Gastrocnemius medialis (tissue), 4 donors: Measurements from ENCODE around the gene DPP7.

Experiments used
- POLR2A ChIP-seq, 2 donors: fragments of 450-650 bp; IDR thresholded peaks; one replicate each; pipeline ENCODE4 v1.6.1; 2017; ENCODE audit warnings: antibody characterized with exemption in 2 of 2, mild to moderate bottlenecking in 2 of 2, moderate library complexity in 2 of 2
- TF ChIP-seq, protein P1 (sequence below), 5 experiments: fragments of 450-650 bp in 3 of 5; fragments of 200-600 bp in 2 of 5; sonication (generic) in 2 of 5; IDR thresholded peaks in 4 of 5; conservative IDR thresholded peaks in 1 of 5; 1 replicate in 4 of 5; 2 replicates in 1 of 5; pipeline ENCODE4 v1.5.1; 2016 to 2019; ENCODE audit warnings: antibody characterized with exemption in 5 of 5, mild to moderate bottlenecking in 3 of 5, moderate library complexity in 3 of 5

DNA sequence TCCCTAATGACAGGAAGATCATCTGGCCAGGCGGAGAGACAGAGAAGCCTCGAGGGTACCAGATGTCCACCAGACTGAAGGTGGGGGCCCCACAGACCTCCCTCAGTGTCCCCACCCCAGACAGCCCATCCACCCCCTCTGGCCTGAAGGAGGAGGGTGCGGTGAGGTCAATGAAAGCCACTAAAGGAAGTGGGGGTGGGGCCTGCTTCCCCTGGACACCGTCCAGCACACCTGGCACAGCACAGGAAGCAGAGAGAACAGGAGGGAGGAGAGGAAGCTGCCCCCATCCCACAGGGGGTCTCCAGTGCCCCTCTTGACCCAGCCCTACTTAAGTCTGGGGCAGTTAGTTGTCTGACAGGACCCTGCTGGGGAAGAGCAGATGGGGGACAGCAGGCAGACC lies 44.1 kb upstream of the DPP7 start:
- TF ChIP-seq, protein P1, sequence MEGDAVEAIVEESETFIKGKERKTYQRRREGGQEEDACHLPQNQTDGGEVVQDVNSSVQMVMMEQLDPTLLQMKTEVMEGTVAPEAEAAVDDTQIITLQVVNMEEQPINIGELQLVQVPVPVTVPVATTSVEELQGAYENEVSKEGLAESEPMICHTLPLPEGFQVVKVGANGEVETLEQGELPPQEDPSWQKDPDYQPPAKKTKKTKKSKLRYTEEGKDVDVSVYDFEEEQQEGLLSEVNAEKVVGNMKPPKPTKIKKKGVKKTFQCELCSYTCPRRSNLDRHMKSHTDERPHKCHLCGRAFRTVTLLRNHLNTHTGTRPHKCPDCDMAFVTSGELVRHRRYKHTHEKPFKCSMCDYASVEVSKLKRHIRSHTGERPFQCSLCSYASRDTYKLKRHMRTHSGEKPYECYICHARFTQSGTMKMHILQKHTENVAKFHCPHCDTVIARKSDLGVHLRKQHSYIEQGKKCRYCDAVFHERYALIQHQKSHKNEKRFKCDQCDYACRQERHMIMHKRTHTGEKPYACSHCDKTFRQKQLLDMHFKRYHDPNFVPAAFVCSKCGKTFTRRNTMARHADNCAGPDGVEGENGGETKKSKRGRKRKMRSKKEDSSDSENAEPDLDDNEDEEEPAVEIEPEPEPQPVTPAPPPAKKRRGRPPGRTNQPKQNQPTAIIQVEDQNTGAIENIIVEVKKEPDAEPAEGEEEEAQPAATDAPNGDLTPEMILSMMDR (IDR thresholded peaks at IDR 0.05 in 4 of 5, conservative IDR thresholded peaks at IDR 0.05 in 1 of 5): no peak
- TF ChIP-seq POLR2A (IDR thresholded peaks at IDR 0.05): no peak
